Measurements from ENCODE around the gene ADISSP. TPM values are rescaled to one million over a fixed set of nuclear protein-coding genes. Genes with fewer than 3 reads are reported as not detected.

ADISSP gene
- total RNA-seq, 1 experiment from 2014 or later = 40.0 TPM

- H3K4me3 ChIP-seq = no peak overlapping the region
- 0 out of 2 replicates have a peak, but pooled peaks cover 4% of the 10 kb centered on the region for H3K27me3 ChIP-seq (replicated peaks)
- H3K4me1 ChIP-seq (replicated peaks) = no peaks in the 10 kb centered on the region
- no peak for DNase-seq (ENCODE audit: low read depth in 1 of 2, low spot score in 2 of 2)
- no peaks in the 10 kb centered on the region for H3K9me3 ChIP-seq (replicated peaks)
- no peaks in the 10 kb centered on the region for H3K36me3 ChIP-seq
- no peak overlapping the region for H3K27ac ChIP-seq
These were observed 27.6 kb downstream of the ADISSP start for GRCh38 chr20:3739926-3740451.

GRCh38 chr20:3739054-3739925 lies 28.3 kb downstream of the ADISSP start:
- H3K27ac ChIP-seq = no peak overlapping the region
- no peaks in the 10 kb centered on the region for H3K9me3 ChIP-seq (replicated peaks)
- DNase-seq (ENCODE audit: low read depth in 1 of 2, low spot score in 2 of 2) = no peak
- H3K36me3 ChIP-seq = no peaks in the 10 kb centered on the region
- H3K4me3 ChIP-seq = no peak overlapping the region
- 0 out of 2 replicates have a peak, but pooled peaks cover 4% of the 10 kb centered on the region for H3K27me3 ChIP-seq (replicated peaks)
- H3K4me1 ChIP-seq (replicated peaks) = no peaks in the 10 kb centered on the region

DNA sequence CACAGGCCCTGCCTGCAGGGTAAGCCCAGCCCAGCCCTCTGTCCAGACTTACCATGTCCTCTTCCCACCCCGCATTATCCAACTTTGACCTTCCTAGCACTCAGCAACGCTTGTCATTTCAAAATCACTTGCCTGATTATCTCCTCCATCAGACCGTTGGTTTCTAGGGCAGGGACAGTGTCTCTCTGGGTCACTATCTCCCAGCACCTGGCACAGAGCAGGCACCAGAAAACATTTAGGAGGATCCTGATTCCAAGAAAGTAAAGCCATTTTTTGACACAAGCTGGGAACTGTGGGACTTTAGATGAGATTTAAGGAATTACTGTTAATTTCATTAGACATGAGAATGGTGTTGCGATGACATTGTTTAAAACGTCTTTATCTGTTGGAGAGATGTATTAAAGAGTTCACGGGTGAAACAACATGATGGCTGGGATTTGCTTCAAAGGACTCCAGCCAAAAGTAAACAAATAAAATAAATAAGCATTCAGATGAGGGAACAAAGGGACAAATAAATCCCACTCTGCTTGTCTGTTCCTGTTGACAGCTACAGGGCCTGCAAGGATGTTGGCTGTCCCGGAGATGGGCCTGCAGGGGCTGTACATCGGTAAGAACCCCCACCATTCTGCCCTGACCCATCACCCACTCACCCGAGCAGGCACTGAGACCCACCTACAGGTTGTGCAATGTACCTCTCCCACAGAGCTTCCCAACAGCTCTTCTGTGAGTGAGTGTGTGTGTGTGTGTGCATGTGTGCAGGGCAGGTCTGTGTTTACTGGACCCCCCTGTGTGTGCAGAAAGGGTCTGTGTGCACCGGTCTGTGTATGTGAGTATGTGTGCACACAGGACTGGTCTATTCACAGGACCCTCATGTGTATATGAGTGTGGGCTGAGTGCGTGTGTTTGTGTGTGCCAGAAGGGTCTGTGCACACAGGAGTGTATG lies 29.2 kb downstream of the ADISSP start:
- Histone ChIP-seq H3K4me3 (no peak overlapping the region), H3K9me3 (replicated peaks) (no peaks in the 10 kb centered on the region), H3K36me3 (no peaks in the 10 kb centered on the region), H3K27me3 (replicated peaks) (peaks cover 1% of the 10 kb centered on the region; the same call in 1 of the 2 replicates), H3K4me1 (replicated peaks) (no peaks in the 10 kb centered on the region), H3K27ac (no peak overlapping the region)
- DNase-seq (ENCODE audit: low read depth in 1 of 2, low spot score in 2 of 2) = no peak

GRCh38 chr20:3735768-3736167 lies 31.8 kb downstream of the ADISSP start:
- Histone ChIP-seq H3K27ac (no peak overlapping the region), H3K9me3 (replicated peaks) (no peaks in the 10 kb centered on the region), H3K4me3 (no peak overlapping the region), H3K27me3 (replicated peaks) (peaks cover 17% of the 10 kb centered on the region), H3K36me3 (no peaks in the 10 kb centered on the region), H3K4me1 (replicated peaks) (no peaks in the 10 kb centered on the region)
- DNase-seq (ENCODE audit: low read depth in 1 of 2, low spot score in 2 of 2) = no peak

GRCh38 chr20:3734111-3734843 lies 33.3 kb downstream of the ADISSP start:
- Histone ChIP-seq H3K4me1 (replicated peaks) (no peaks in the 10 kb centered on the region), H3K36me3 (no peaks in the 10 kb centered on the region), H3K27me3 (replicated peaks) (peaks cover 19% of the 10 kb centered on the region), H3K4me3 (no peak overlapping the region), H3K27ac (no peak overlapping the region), H3K9me3 (replicated peaks) (no peaks in the 10 kb centered on the region)
- DNase-seq (ENCODE audit: low read depth in 1 of 2, low spot score in 2 of 2) = no peak

DNA sequence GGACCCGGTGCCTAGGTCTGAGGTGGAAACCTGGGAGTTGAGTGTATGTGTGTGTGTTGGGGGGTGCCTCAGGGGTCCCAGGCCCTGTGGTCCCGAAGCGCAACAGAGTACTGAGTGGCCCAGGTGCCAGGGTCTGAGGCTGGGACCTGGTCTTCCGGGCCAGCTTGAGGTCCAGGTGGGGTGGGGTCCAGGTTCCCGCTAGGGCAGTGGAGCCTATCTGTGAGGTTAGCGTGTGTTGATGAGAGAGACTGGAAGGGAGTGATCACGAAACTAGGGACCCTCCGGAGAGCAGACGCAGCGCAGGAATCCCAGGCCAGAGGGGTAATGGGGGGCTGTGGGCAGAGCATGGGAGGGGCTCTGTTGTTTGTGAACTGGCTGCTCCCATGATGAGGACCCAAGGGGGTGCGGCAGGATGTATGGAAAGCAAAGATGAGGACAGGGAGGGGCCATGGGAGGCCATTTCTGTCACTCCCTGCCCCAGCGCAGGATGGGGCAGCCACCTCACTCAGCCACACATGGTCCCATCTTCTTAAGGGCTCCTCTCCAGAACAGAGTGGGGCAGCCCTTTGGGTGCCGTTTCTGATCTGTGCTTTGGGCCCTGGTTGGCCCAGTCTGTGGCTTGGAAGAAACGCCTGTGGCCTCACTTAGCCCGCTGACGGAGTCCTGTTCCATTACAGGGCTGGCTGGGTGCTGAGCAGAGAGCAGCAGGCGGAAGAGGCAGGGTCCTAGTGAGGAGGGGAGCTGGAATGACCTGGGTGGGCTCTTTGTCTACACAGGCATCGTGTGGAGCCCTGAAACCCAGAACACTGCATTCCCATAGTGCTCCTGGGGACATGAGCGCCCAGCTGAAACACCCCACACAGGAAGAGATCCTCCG lies 34.2 kb downstream of the ADISSP start:
- no peaks in the 10 kb centered on the region for H3K9me3 ChIP-seq (replicated peaks)
- no peaks in the 10 kb centered on the region for H3K36me3 ChIP-seq
- peaks cover 22% of the 10 kb centered on the region for H3K27me3 ChIP-seq (replicated peaks)
- DNase-seq (ENCODE audit: low read depth in 1 of 2, low spot score in 2 of 2) = no peak
- H3K4me3 ChIP-seq = no peak overlapping the region
- H3K4me1 ChIP-seq (replicated peaks) = no peaks in the 10 kb centered on the region
- no peak overlapping the region for H3K27ac ChIP-seq

DNA sequence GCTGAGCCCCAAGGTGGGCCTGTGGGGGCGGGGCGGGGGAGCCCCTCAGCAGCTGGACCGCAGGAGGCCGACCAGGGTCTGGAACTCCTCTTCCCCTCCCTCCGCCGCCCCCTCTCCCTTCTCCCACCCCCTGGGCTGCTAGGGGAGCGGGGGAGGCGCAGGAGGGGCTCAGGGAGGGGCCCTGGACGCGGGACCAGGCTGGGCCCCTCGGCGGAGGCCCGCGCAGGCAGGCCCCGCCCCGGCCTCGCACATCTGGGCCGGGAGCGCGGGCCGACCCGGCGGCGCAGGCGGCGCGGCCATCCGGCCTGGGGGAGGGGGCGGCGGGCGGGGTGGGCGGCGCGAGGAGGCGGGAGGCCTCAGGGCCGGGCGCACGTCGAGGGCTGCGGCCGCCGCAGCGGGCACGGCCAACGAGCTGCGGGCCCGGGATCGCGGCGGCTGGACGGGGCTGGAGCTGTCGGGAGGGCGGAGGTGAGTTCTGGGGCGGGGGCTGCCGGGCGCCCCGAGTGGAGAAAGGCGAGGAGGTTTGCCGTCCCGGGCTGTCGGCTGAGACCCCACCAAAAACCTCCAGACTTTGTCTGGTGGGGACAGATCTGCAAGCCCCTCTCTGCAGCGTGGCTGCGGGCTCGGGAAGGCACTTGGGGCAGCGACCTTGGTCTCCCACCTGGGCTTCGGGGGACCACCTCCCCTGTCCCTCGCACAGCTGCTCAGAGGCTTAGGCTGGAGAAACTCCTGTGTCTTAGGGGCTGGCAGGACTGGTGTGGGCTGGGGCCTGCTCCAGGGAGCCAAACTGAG lies 35.0 kb downstream of the ADISSP start, which contains the start of gene HSPA12B:
HSPA12B (plus strand) TSS at position 359 of the 792 bp plus-strand sequence. CDS start 5,990 bp downstream, outside the sequence.
- Histone ChIP-seq H3K27ac (no peak within 1 kb of the TSS), H3K9me3 (replicated peaks) (no peaks in the 10 kb centered on the region), H3K4me3 (no peak within 1 kb of the TSS), H3K27me3 (replicated peaks) (peaks cover 29% of the 10 kb centered on the region), H3K4me1 (replicated peaks) (peaks cover 3% of the 10 kb centered on the region; the same call in 1 of the 2 replicates), H3K36me3 (no peaks in the 10 kb centered on the region)
- DNase-seq (ENCODE audit: low read depth in 1 of 2, low spot score in 2 of 2) = no peak

DNA sequence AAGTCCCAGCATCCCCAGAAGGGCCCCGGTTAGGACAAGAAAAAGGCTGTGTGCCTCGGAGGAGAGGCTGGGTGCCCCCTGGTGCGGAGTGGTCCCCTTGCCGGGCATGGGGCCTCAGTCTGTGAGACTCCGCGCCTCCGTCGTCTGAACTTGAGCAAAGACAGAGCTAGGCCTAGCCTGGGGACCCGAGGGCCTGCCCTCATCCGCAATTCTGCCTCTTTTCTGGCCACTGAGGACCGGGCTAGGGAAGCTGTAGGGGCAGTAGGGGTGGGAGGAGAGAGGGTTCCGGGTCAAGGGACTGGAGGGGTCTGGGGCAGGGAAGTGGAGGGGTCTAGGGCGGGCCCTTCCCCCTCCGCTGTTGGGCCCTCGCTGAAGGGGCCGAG lies 35.6 kb downstream of the ADISSP start:
- Histone ChIP-seq H3K27me3 (replicated peaks) (peaks cover 34% of the 10 kb centered on the region), H3K4me3 (no peak overlapping the region), H3K36me3 (no peaks in the 10 kb centered on the region), H3K27ac (no peak overlapping the region), H3K4me1 (replicated peaks) (peaks cover 6% of the 10 kb centered on the region; the same call in 1 of the 2 replicates), H3K9me3 (replicated peaks) (no peaks in the 10 kb centered on the region)
- DNase-seq (ENCODE audit: low read depth in 1 of 2, low spot score in 2 of 2) = no peak

DNA sequence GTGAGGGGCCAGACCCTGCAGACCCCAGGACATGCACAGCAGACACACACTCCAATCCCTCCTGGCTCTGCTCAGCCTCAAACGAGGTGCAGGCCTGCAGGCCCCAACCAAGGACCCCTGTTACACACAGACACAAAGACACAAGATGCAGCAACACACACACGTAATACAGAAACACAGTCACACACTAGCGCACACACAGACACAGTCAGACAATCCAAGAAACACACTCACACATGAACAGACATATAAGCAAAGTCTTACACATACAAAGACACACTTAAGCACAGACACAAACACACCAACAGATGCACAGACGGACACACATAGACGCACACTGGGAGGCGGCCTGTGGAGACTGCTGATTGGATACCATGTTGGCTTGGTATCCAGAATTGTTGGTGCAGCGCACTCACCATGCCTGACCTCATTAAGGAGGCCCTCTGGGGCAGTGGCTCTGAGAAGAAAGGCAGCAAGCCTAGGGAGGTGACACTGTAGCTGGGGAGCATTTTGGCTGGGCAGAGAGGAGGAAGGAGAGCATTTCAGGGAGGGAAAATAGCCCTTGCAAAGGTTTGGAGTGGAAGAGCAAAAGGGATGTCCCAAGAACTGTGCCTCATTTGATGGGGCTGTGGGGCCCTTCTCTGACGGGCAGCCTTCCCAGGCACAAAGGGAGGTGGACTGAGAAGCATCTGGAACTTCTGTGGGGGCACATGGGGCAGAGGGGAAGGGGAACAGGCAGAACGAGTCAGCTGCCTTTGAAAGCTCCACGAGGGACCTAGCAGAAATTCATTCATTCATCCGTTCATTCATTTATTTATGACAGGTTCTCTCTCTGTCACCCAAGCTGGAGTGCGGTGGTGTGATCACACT lies 36.5 kb downstream of the ADISSP start:
- no peaks in the 10 kb centered on the region for H3K9me3 ChIP-seq (replicated peaks)
- H3K27me3 ChIP-seq (replicated peaks) = peaks cover 40% of the 10 kb centered on the region
- no peaks in the 10 kb centered on the region for H3K36me3 ChIP-seq
- H3K4me1 ChIP-seq (replicated peaks) = peaks cover 6% of the 10 kb centered on the region; the same call in 1 of the 2 replicates
- H3K27ac ChIP-seq = no peak overlapping the region
- no peak for DNase-seq (ENCODE audit: low read depth in 1 of 2, low spot score in 2 of 2)
- no peak overlapping the region for H3K4me3 ChIP-seq

DNA sequence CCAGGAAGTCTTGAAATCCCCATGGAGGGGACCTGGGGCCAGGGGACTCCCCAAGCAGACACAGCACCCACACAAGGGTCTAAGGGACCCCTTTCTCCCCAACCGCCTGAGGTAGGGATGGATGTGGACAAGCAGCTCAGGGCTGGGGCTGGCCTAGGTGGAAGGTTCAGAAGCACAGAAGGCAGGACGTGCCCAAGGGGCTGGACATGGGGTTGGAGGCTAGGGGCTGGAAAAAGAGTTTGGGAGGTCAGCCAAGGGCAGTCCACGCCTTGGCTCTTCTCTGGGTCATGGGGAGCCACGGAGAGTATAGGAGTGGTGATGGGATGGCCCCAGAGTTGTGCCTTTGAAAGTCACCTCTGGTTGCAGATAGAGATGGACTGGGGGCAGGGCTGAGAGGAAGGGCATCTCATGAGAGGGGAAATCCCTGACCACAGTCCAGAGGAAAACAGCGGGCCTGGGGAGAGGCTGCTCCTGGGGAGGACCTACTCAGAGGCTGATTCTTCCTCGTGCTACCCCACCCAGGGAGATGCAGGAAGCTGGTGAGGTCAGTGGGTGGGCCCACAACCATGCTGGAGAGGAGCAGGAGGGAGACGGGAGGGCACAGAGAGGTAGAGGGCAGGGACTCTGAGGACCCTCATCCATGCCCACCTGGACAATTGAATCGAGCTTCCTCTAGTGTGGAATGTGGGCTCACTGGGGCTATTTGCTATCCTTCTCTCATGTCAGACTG lies 37.6 kb downstream of the ADISSP start:
- Histone ChIP-seq H3K27ac (no peak overlapping the region), H3K36me3 (no peaks in the 10 kb centered on the region), H3K9me3 (replicated peaks) (no peaks in the 10 kb centered on the region), H3K4me1 (replicated peaks) (peaks cover 6% of the 10 kb centered on the region; the same call in 1 of the 2 replicates), H3K27me3 (replicated peaks) (peaks cover 44% of the 10 kb centered on the region), H3K4me3 (no peak overlapping the region)
- DNase-seq (ENCODE audit: low read depth in 1 of 2, low spot score in 2 of 2) = no peak
